ENCODE data around the gene AHSG.

AHSG gene

GRCh38 chr3:186592682-186593081 lies 20.2 kb upstream of the AHSG start:
- FAIRE-seq (no peak), DNase-seq (ENCODE audit: insufficient read length, low spot score) (no peak)

- DNase-seq (ENCODE audit: insufficient read length, low spot score) (no peak), FAIRE-seq (no peak)
Observed at GRCh38 chr3:186593862-186594261, 19.0 kb upstream of the AHSG start.

- FAIRE-seq (no peak), DNase-seq (ENCODE audit: insufficient read length, low spot score) (no peak)
Observed at GRCh38 chr3:186594591-186595113, 18.2 kb upstream of the AHSG start.

GRCh38 chr3:186596568-186597287 lies 16.1 kb upstream of the AHSG start:
- FAIRE-seq (no peak), DNase-seq (ENCODE audit: insufficient read length, low spot score) (no peak)

- FAIRE-seq: no peak
- DNase-seq (ENCODE audit: insufficient read length, low spot score): no peak
Observed at GRCh38 chr3:186598108-186598784, 14.6 kb upstream of the AHSG start.

- FAIRE-seq: no peak
- DNase-seq (ENCODE audit: insufficient read length, low spot score): no peak
Observed at GRCh38 chr3:186598794-186599141, 14.1 kb upstream of the AHSG start.

GRCh38 chr3:186599142-186599784 lies 13.6 kb upstream of the AHSG start:
- FAIRE-seq (no peak), DNase-seq (ENCODE audit: insufficient read length, low spot score) (no peak)

GRCh38 chr3:186599785-186600166 lies 13.1 kb upstream of the AHSG start:
- FAIRE-seq (no peak), DNase-seq (ENCODE audit: insufficient read length, low spot score) (no peak)

GRCh38 chr3:186600896-186601295 lies 12.0 kb upstream of the AHSG start:
- FAIRE-seq: no peak

GRCh38 chr3:186603159-186603558 lies 9.7 kb upstream of the AHSG start:
- DNase-seq (ENCODE audit: insufficient read length, low spot score): no peak

More at GRCh38 chr3:186600896-186601295, 12.0 kb upstream of the AHSG start:
- DNase-seq (ENCODE audit: insufficient read length, low spot score): no peak

GRCh38 chr3:186605078-186605477 lies 7.8 kb upstream of the AHSG start:
- DNase-seq (ENCODE audit: insufficient read length, low spot score) (no peak), FAIRE-seq (no peak)

More at GRCh38 chr3:186603159-186603558, 9.7 kb upstream of the AHSG start:
- no peak for FAIRE-seq

- DNase-seq (ENCODE audit: insufficient read length, low spot score) (no peak), FAIRE-seq (no peak)
Observed at GRCh38 chr3:186605561-186606545, 7.0 kb upstream of the AHSG start.

GRCh38 chr3:186608624-186609215 lies 4.1 kb upstream of the AHSG start:
- DNase-seq (ENCODE audit: insufficient read length, low spot score) (no peak), FAIRE-seq (no peak)

GRCh38 chr3:186609247-186609868 lies 3.5 kb upstream of the AHSG start:
- FAIRE-seq: no peak
- no peak for DNase-seq (ENCODE audit: insufficient read length, low spot score)

GRCh38 chr3:186612065-186612464 lies 795 bp upstream of the AHSG start:
- FAIRE-seq: no peak

GRCh38 chr3:186613637-186614265 lies 891 bp downstream of the AHSG start:
- DNase-seq (ENCODE audit: insufficient read length, low spot score): no peak
- no peak for FAIRE-seq

More at GRCh38 chr3:186612065-186612464, 795 bp upstream of the AHSG start:
- DNase-seq (ENCODE audit: insufficient read length, low spot score): no peak

GRCh38 chr3:186614266-186614596 lies 1.4 kb downstream of the AHSG start:
- DNase-seq (ENCODE audit: insufficient read length, low spot score): no peak
- FAIRE-seq: no peak

- FAIRE-seq: peak; percentile 70
- DNase-seq (ENCODE audit: insufficient read length, low spot score): peak; percentile 83
Observed at GRCh38 chr3:186614597-186615483, 2.0 kb downstream of the AHSG start.
